Sigmoid colon (tissue), 7 donors: ENCODE measurements around the gene PGAP6. TPM values are rescaled to one million over a fixed set of nuclear protein-coding genes. Genes with fewer than 3 reads are reported as not detected.
"Not testable (repeated sequence)": the region's sequence is repeated elsewhere in the genome, so short reads cannot be mapped to it uniquely, and the experiment has no call there.

Experiments
- DNase-seq: peaks from one replicate; pipeline ENCODE4 v3.0.0-alpha.2; 2019
- H3K27ac ChIP-seq, 4 donors: fragments of 200-600 bp; sonication (generic); one replicate each; pipeline ENCODE4 v1.5.1; 2016 to 2019; ENCODE audit warnings: mild to moderate bottlenecking in 1 of 4
- H3K27me3 ChIP-seq, 3 donors: fragments of 200-600 bp; sonication (generic); one replicate each; pipeline ENCODE4 v1.5.1; 2019; ENCODE audit warnings: mild to moderate bottlenecking in 1 of 3
- H3K36me3 ChIP-seq, 4 donors: fragments of 200-600 bp; sonication (generic); one replicate each; pipeline ENCODE4 v1.5.1; 2016 to 2019
- H3K4me1 ChIP-seq, 4 donors: fragments of 200-600 bp; sonication (generic); one replicate each; pipeline ENCODE4 v1.5.1; 2017 to 2019
- H3K4me3 ChIP-seq, 4 donors: fragments of 200-600 bp; sonication (generic); one replicate each; pipeline ENCODE4 v1.5.1; 2017 to 2019; ENCODE audit warnings: mild to moderate bottlenecking in 2 of 4, moderate library complexity in 1 of 4
- H3K9me3 ChIP-seq, 4 donors: fragments of 200-600 bp in 3 of 4; sonication (generic) in 3 of 4; one replicate each; pipeline versions ENCODE4 v1.5.1 to v1.6.1; 2013 to 2019
- EP300 ChIP-seq, 4 donors: sonication (generic); formaldehyde crosslinking; IDR thresholded peaks; one replicate each; pipeline ENCODE4 v1.6.1; 2017; ENCODE audit warnings: antibody characterized with exemption in 4 of 4
- POLR2A ChIP-seq, 2 donors: fragments of 450-650 bp; IDR thresholded peaks; one replicate each; pipeline ENCODE4 v1.6.1; 2016; ENCODE audit warnings: antibody characterized with exemption in 2 of 2, mild to moderate bottlenecking in 2 of 2, moderate library complexity in 2 of 2
- POLR2AphosphoS5 ChIP-seq, 4 donors: sonication (generic); formaldehyde crosslinking; IDR thresholded peaks; one replicate each; pipeline ENCODE4 v1.6.1; 2017; ENCODE audit warnings: antibody characterized with exemption in 4 of 4
- WGBS, 2 donors: extraction: QIAGEN DNeasy Blood & Tissue Kit; methylation state at CpG; one replicate each; pipeline ENCODE4 v1.1.7; 2013; 5-methylcytosine and 5-hydroxymethylcytosine counted together
- intact Hi-C: fragments of 100-400 bp; cut with DNase I; formaldehyde crosslinking; loops from one replicate; pipeline ENCODE4 v1.15.1; 2023
- polyA plus RNA-seq, 3 donors: library from polyadenylated mRNA; stranded (reverse); fragments of 200-250 nt; gene quantifications; one replicate each; pipeline ENCODE4 v1.2.3, GENCODE V29; 2013
- total RNA-seq, 4 donors: library from RNA; depleted of rRNA; stranded (reverse); fragments of >200 nt; gene quantifications; one replicate each; pipeline ENCODE4 v1.1.0, GENCODE V29; 2016
- TF ChIP-seq, protein P1 (sequence below), 4 experiments: fragments of 450-650 bp in 3 of 4; fragments of 200-600 bp in 1 of 4; IDR thresholded peaks; one replicate each; pipeline ENCODE4 v1.5.1; 2016 to 2019; ENCODE audit warnings: antibody characterized with exemption in 4 of 4, mild to moderate bottlenecking in 3 of 4, moderate library complexity in 2 of 4
- donor health status: healthy with polysubstance abuse.
- donor health status: Bipolar disorder and iron deficiency.
- donor health status: healthy.

The PGAP6 gene
- total and polyA plus RNA-seq, 7 donors, result 20.7 to 109 (median 26.6) TPM

DNA sequence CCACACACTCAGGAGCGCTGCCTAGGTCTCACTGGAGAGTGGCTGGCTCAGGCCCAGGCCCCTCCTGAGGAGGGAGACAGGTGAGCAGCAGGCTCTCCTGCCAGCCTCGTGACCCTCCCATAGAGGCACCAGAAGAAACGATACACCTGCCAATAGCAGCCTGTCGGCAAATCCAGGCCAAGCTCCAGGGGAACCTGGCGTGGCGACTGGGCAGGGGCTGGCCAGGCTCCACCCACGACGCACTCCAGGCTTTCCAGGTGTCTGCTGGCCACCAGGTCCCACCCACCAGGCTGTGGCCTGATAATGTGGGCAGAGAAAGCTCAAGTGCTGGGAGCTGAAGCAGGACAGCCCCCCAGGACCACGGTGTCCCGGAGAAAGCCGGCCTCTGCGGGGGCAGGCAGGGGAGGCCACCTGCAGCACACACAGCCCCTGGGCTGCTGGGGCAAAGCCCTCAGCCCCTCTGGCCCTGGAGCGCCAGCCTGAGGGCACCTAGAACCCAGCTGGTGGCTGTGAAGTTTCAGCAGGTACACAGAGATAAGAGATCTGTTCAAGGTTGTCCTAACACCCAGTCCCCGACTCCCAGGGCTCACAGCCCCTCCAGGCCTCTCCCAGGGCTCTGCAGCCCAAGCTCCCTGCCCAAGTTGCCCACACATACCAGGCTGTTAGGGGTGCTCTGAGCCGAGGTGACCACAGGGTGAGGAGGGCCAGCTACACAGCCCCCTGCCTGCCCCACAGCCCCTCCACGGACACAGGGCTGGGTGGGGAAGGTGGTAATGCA is 2.4 kb downstream of the PGAP6 start:
- peaks cover 3 to 41% (median 31%) of the 10 kb centered on the region in 4 donors for H3K4me1 ChIP-seq
- whole genome bisulfite sequencing, 2 donors, result 23 to 72% methylated on average over 16 of the region's 16 CpGs
- peaks cover 4 to 33% (median 27%) of the 10 kb centered on the region in 4 donors for H3K36me3 ChIP-seq
- H3K27ac ChIP-seq, result no peak overlapping the region
- H3K4me3 ChIP-seq, result no peak overlapping the region
- no peak for DNase-seq
- no peaks in the 10 kb centered on the region for H3K9me3 ChIP-seq
- intact Hi-C loops, result no loop called here
- H3K27me3 ChIP-seq, result no peaks in the 10 kb centered on the region
- TF ChIP-seq POLR2A (IDR thresholded peaks at IDR 0.05) (no peak), POLR2AphosphoS5 (IDR thresholded peaks at IDR 0.05) (no peak), EP300 (IDR thresholded peaks at IDR 0.05) (no peak)
- TF ChIP-seq, protein P1, sequence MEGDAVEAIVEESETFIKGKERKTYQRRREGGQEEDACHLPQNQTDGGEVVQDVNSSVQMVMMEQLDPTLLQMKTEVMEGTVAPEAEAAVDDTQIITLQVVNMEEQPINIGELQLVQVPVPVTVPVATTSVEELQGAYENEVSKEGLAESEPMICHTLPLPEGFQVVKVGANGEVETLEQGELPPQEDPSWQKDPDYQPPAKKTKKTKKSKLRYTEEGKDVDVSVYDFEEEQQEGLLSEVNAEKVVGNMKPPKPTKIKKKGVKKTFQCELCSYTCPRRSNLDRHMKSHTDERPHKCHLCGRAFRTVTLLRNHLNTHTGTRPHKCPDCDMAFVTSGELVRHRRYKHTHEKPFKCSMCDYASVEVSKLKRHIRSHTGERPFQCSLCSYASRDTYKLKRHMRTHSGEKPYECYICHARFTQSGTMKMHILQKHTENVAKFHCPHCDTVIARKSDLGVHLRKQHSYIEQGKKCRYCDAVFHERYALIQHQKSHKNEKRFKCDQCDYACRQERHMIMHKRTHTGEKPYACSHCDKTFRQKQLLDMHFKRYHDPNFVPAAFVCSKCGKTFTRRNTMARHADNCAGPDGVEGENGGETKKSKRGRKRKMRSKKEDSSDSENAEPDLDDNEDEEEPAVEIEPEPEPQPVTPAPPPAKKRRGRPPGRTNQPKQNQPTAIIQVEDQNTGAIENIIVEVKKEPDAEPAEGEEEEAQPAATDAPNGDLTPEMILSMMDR (IDR thresholded peaks at IDR 0.05), result no peak

DNA sequence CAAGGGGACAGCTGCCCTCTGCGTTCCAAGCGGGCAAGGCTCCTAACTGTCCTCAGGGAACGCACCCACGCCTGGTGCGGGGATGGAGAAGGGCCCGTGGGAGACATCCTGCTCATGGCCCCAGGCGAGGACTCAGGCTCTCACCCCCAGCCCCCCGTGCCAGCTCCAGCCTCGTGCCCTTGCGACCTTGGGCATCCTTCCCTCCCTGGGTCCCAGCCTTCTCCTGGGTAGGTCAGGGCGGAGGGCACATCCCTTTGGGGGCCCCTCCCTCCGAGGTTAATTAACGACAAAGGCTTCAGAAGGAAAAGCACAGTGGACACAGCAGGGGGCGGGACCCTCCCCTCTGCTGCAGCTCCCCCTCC is 3.0 kb downstream of the PGAP6 start:
- intact Hi-C loops, result no loop called here
- peaks cover 3 to 38% (median 29%) of the 10 kb centered on the region in 4 donors for H3K4me1 ChIP-seq
- H3K27me3 ChIP-seq, result no peaks in the 10 kb centered on the region
- TF ChIP-seq POLR2AphosphoS5 (IDR thresholded peaks at IDR 0.05) (no peak), EP300 (IDR thresholded peaks at IDR 0.05) (no peak), POLR2A (IDR thresholded peaks at IDR 0.05) (no peak)
- TF ChIP-seq, protein P1 (IDR thresholded peaks at IDR 0.05), result no peak
- peaks cover 4 to 38% (median 28%) of the 10 kb centered on the region in 4 donors for H3K36me3 ChIP-seq
- H3K4me3 ChIP-seq, result no peak overlapping the region
- WGBS, 2 donors, result 52 to 76% methylated on average over 14 of the region's 14 CpGs
- no peak overlapping the region for H3K27ac ChIP-seq
- DNase-seq, result no peak
- no peaks in the 10 kb centered on the region for H3K9me3 ChIP-seq

DNA sequence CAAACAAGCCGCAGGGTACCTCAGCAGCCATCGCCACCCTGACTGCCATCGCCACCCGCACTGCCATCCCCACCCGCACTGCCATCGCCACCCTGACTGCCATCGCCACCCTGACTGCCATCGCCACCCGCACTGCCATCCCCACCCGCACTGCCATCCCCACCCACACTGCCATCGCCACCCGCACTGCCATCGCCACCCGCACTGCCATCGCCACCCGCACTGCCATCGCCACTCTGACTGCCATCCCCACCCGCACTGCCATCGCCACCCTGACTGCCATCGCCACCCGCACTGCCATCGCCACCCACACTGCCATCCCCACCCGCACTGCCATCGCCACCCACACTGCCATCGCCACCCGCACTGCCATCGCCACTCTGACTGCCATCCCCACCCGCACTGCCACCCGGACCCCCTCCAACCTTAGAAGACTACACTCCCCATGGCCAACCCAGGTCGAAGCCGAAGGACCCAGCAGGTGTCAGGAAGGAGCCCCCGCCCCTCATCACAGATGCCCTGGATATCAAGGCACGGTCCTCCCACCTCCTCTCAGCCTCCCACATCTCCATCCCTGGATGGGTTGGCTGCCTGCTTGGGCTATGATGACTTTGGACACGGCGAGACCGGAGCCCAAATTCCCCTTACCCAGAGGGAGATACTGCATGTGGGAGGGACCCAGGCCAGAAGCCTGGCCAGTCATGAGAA is 3.5 kb downstream of the PGAP6 start:
- 92 to 93% methylated on average over 36 of the region's 36 CpGs for WGBS, 2 donors
- not testable (repeated sequence) for H3K4me3 ChIP-seq

DNA sequence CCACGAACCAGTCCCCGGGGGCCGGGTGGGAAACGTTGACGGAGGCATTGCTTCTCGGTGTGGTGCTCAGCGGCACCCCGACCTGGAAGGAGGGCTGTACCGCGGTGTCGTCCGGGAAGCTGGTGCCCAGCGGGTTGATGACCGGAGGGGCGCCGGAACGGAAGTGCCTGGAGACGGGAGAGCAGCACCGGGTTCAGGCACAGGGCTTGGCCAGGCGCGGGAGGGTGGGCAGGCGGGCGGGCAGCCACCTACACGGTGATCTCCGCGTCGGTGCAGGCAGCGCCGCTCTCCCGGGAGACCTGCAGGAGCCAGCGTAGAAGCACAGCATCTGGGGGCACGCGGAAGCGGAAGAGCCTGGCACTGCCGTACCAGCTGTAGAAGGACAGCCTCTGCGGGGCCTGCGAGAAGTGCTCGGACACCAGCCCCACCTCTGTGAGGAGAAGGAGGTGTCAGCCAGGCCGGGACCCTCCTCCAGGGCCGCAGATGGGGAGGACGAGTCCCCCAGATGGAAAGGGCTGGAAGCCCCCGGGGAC is 4.3 kb downstream of the PGAP6 start:
- H3K27ac ChIP-seq, result no peak overlapping the region
- 93 to 95% methylated on average over 42 of the region's 42 CpGs for WGBS, 2 donors
- DNase-seq, result no peak
- H3K36me3 ChIP-seq, result peaks cover 4 to 52% (median 29%) of the 10 kb centered on the region in 4 donors
- intact Hi-C loops, result no loop called here
- TF ChIP-seq, protein P1 (IDR thresholded peaks at IDR 0.05), result no peak
- no peak for TF ChIP-seq POLR2A (IDR thresholded peaks at IDR 0.05)
- no peak for TF ChIP-seq POLR2AphosphoS5 (IDR thresholded peaks at IDR 0.05)
- TF ChIP-seq EP300 (IDR thresholded peaks at IDR 0.05), result no peak
- H3K9me3 ChIP-seq, result no peaks in the 10 kb centered on the region
- H3K4me3 ChIP-seq, result no peak overlapping the region
- H3K4me1 ChIP-seq, result peaks cover 3 to 25% (median 16%) of the 10 kb centered on the region in 4 donors
- no peaks in the 10 kb centered on the region for H3K27me3 ChIP-seq

More for the DNA sequence above, 3.5 kb downstream of the PGAP6 start:
- DNase-seq, intact Hi-C loops, H3K27me3 ChIP-seq, H3K27ac ChIP-seq, H3K9me3 ChIP-seq: not testable (repeated sequence)
- peaks cover 3 to 33% (median 24%) of the 10 kb centered on the region in 4 donors for H3K4me1 ChIP-seq
- H3K36me3 ChIP-seq, result peaks cover 4 to 44% (median 28%) of the 10 kb centered on the region in 4 donors

DNA sequence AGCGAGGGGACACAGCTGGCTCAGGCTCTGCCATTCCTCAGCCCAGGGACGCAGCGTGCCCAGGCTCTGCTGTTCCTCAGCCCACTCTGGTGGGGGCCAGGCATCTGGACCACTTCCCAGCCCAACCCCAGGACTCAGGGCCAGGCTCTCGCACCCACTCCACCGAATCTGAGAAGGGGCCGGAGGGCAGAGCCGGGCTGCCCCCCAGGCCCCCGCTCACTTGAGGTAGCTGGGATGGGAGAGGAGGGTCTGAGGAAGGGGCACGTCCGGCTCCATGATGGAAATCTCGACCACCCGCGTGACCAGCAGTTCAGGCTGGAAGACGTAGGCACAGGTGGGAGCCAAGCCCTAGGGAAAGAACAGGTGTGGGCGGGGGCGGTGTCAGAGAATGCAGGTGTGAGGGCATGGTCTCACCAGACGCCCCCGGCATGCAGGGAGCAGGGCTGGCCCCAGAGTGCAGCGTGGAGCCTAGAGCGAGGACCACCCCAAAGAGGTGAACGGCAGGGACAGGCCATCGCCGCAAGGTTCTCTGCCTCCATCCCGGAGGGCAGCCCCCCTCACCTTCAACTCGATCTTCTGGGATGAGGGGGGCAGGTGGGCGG is 4.9 kb downstream of the PGAP6 start:
- 93 to 94% methylated on average over 26 of the region's 26 CpGs for WGBS, 2 donors
- DNase-seq, result no peak
- TF ChIP-seq, protein P1 (IDR thresholded peaks at IDR 0.05), result no peak

More for the DNA sequence above, 4.9 kb downstream of the PGAP6 start:
- H3K4me3 ChIP-seq, result no peak overlapping the region
- no peaks in the 10 kb centered on the region for H3K27me3 ChIP-seq
- H3K36me3 ChIP-seq, result peaks cover 4 to 57% (median 31%) of the 10 kb centered on the region in 4 donors
- H3K9me3 ChIP-seq, result no peaks in the 10 kb centered on the region
- no peak overlapping the region for H3K27ac ChIP-seq
- peaks cover 3 to 23% (median 15%) of the 10 kb centered on the region in 4 donors for H3K4me1 ChIP-seq
- intact Hi-C loops, result no loop called here
